HCT116 (cell line): ENCODE results near the gene FAM234A. TPM values are rescaled to one million over a fixed set of nuclear protein-coding genes. Genes with fewer than 3 reads are reported as not detected.
"Not testable (repeated sequence)": the region's sequence is repeated elsewhere in the genome, so short reads cannot be mapped to it uniquely, and the experiment has no call there.

Experiments
- ATAC-seq: fragments of 200-7000 bp; cut with Tn5 transposase; 2 replicates; pipeline ENCODE4 v1.9.1; 2020; ENCODE audit warnings: mild to moderate bottlenecking, moderate library complexity
- BruUV-seq: library from RNA; stranded (reverse); fragments of 400-500 nt; replicated peaks from 2 replicates; lab custom pipeline; 2021; lab: Mats Ljungman, UMichigan
- CTCF ChIA-PET: fragments of 300-600 bp; sonication (Branson Sonifier 250); formaldehyde crosslinking; loops from one replicate; lab custom pipeline; 2021; ENCODE audit warnings: antibody characterized with exemption; lab: Charles Lee
- POLR2A ChIA-PET: fragments of 300-600, 350-600 bp; sonication (Branson Sonifier 250); formaldehyde crosslinking; loops from one replicate; lab custom pipeline; 2021; ENCODE audit warnings: antibody characterized with exemption; lab: Charles Lee
- RAD21 ChIA-PET, 2 experiments: fragments of 300-600 bp; sonication (Branson Sonifier 250); formaldehyde crosslinking; loops; one replicate each; lab custom pipeline; 2023; ENCODE audit warnings: low total read pairs in 2 of 2; ENCODE audit not compliant: uncharacterized antibody in 2 of 2, unreplicated experiment in 2 of 2, low non-redundant PET in 1 of 2; lab: Charles Lee
- DNase-seq: peaks from one replicate; pipeline ENCODE4 v3.0.0-alpha.2; 2010; ENCODE audit warnings: low read depth, low spot score
- H2AFZ ChIP-seq: fragments of 200-600 bp; shearing (Covaris generic), sonication (generic); 2 replicates; pipeline ENCODE4 v1.6.1; 2017; ENCODE audit warnings: low read depth, mixed run types, mixed read lengths, antibody characterized with exemption, low read length; ENCODE audit not compliant: poor library complexity, severe bottlenecking
- H3K27ac ChIP-seq: 2 replicates; pipeline ENCODE4 v1.5.1; 2012; ENCODE audit warnings: low read depth, low read length
- H3K27me3 ChIP-seq: fragments of 200-600 bp; sonication (generic); 2 replicates; pipeline ENCODE4 v1.6.1; 2016; ENCODE audit warnings: mixed run types, low read length, mixed read lengths; ENCODE audit not compliant: insufficient read depth
- H3K36me3 ChIP-seq, 2 experiments: fragments of 200-500 bp in 1 of 2; fragments of 200-600 bp in 1 of 2; sonication (Bioruptor generic) in 1 of 2; sonication (generic) in 1 of 2; 2 replicates each; pipeline versions ENCODE4 v1.5.1 to v1.6.1; 2014 to 2016; ENCODE audit warnings: low read length in 2 of 2, inconsistent platforms in 1 of 2, mixed read lengths in 1 of 2, mixed run types in 1 of 2; ENCODE audit not compliant: insufficient read depth in 2 of 2, control insufficient read depth in 1 of 2
- H3K4me1 ChIP-seq, 2 experiments: fragments of 200-600 bp in 1 of 2; sonication (generic) in 1 of 2; 2 replicates each; pipeline versions ENCODE4 v1.5.1 to v1.6.1; 2012 to 2017; ENCODE audit warnings: low read length in 2 of 2, inconsistent platforms in 1 of 2, mild to moderate bottlenecking in 1 of 2, mixed read lengths in 1 of 2, mixed run types in 1 of 2, moderate library complexity in 1 of 2; ENCODE audit not compliant: insufficient read depth in 2 of 2, control insufficient read depth in 1 of 2
- H3K4me2 ChIP-seq: fragments of 200-600 bp; sonication (generic); 2 replicates; pipeline ENCODE4 v1.6.1; 2017; ENCODE audit warnings: mixed run types, low read length, mixed read lengths
- H3K4me3 ChIP-seq, 2 experiments: fragments of 200-600 bp in 1 of 2; sonication (generic) in 1 of 2; replicated peaks in 1 of 2; 2 replicates each; pipeline ENCODE4 v1.5.1; 2011 to 2016; ENCODE audit warnings: low read length in 2 of 2, control low read depth in 1 of 2, low read depth in 1 of 2, mild to moderate bottlenecking in 1 of 2, mixed read lengths in 1 of 2, mixed run types in 1 of 2
- H3K79me2 ChIP-seq: fragments of 200-600 bp; sonication (generic); 2 replicates; pipeline ENCODE4 v1.6.1; 2017; ENCODE audit warnings: mild to moderate bottlenecking, mixed run types, low read length, moderate library complexity, mixed read lengths; ENCODE audit not compliant: insufficient read depth
- H3K9ac ChIP-seq: fragments of 200-600 bp; sonication (generic); 2 replicates; pipeline ENCODE4 v1.6.1; 2016; ENCODE audit warnings: low read length, mixed read lengths
- H3K9me2 ChIP-seq: fragments of 200-600 bp; sonication (generic), shearing (Covaris generic); 2 replicates; pipeline ENCODE4 v1.6.1; 2017; ENCODE audit warnings: mixed run types, mild to moderate bottlenecking, moderate library complexity; ENCODE audit not compliant: insufficient read depth
- H3K9me3 ChIP-seq, 2 experiments: fragments of 200-500 bp in 1 of 2; fragments of 200-600 bp in 1 of 2; sonication (Bioruptor generic) in 1 of 2; sonication (generic) in 1 of 2; 2 replicates each; pipeline ENCODE4 v1.6.1; 2014 to 2017; ENCODE audit warnings: low read length in 2 of 2, mixed read lengths in 2 of 2, inconsistent platforms in 1 of 2, low read depth in 1 of 2, mild to moderate bottlenecking in 1 of 2, mixed run types in 1 of 2, moderate library complexity in 1 of 2; ENCODE audit not compliant: control insufficient read depth in 1 of 2, insufficient read depth in 1 of 2
- H4K20me1 ChIP-seq: fragments of 200-600 bp; sonication (generic), shearing (Covaris generic); 2 replicates; pipeline ENCODE4 v1.6.1; 2017; ENCODE audit warnings: mixed run types, mild to moderate bottlenecking, moderate library complexity; ENCODE audit not compliant: insufficient read depth
- CBX3 ChIP-seq: IDR thresholded peaks from 2 replicates; pipeline ENCODE4 v1.6.1; 2012; ENCODE audit warnings: low read depth
- CEBPB ChIP-seq: IDR thresholded peaks from 2 replicates; pipeline ENCODE4 v1.6.1; 2012; ENCODE audit warnings: low read depth
- EGR1 ChIP-seq: IDR thresholded peaks from 2 replicates; pipeline ENCODE4 v1.6.1; 2012; ENCODE audit warnings: low read depth
- ELF1 ChIP-seq: IDR thresholded peaks from 2 replicates; pipeline ENCODE4 v1.6.1; 2012; ENCODE audit warnings: low read depth, borderline replicate concordance
- EZH2phosphoT487 ChIP-seq: fragments of 200-600 bp; IDR thresholded peaks from 2 replicates; pipeline ENCODE4 v1.6.1; 2018; ENCODE audit warnings: antibody characterized with exemption, borderline replicate concordance
- FOSL1 ChIP-seq: IDR thresholded peaks from 2 replicates; pipeline ENCODE4 v1.6.1; 2012; ENCODE audit warnings: low read depth
- JUND ChIP-seq: IDR thresholded peaks from 2 replicates; pipeline ENCODE4 v1.6.1; 2012
- RAD21 ChIP-seq: IDR thresholded peaks from 2 replicates; pipeline ENCODE4 v1.6.1; 2012; ENCODE audit warnings: low read depth, mild to moderate bottlenecking
- SP1 ChIP-seq: IDR thresholded peaks from 2 replicates; pipeline ENCODE4 v1.6.1; 2012; ENCODE audit warnings: low read depth
- intact Hi-C: fragments of 100-400 bp; cut with micrococcal nuclease; formaldehyde crosslinking; loops from 2 replicates; pipeline ENCODE4 v1.10.0; 2022
- total RNA-seq: library from RNA; stranded (reverse); gene quantifications from one replicate; pipeline ENCODE4 v1.2.1, GENCODE V29; 2021; ENCODE audit not compliant: unreplicated experiment
- TF ChIP-seq, protein P1 (sequence below): IDR thresholded peaks from 2 replicates; pipeline ENCODE4 v1.6.1; 2011; ENCODE audit warnings: mild to moderate bottlenecking, low read length, moderate library complexity; ENCODE audit not compliant: insufficient replicate concordance; ENCODE audit errors: extremely low read depth
- TF ChIP-seq, protein P2 (sequence below), 3 experiments: fragments of 200-600 bp in 1 of 3; sonication (generic) in 1 of 3; IDR thresholded peaks in 2 of 3; conservative IDR thresholded peaks in 1 of 3; 2 replicates each; pipeline ENCODE4 v1.5.1; 2012 to 2017; ENCODE audit warnings: low read depth in 2 of 3, low read length in 2 of 3, antibody characterized with exemption in 1 of 3, borderline replicate concordance in 1 of 3, control low read depth in 1 of 3, mild to moderate bottlenecking in 1 of 3, mixed read lengths in 1 of 3, mixed run types in 1 of 3, moderate library complexity in 1 of 3; ENCODE audit not compliant: insufficient read depth in 1 of 3
- TF ChIP-seq, protein P3 (sequence below): IDR thresholded peaks from 2 replicates; pipeline ENCODE4 v1.6.1; 2012

The FAM234A gene
- total RNA-seq, 1 experiment from 2014 or later = 36.4 TPM

DNA sequence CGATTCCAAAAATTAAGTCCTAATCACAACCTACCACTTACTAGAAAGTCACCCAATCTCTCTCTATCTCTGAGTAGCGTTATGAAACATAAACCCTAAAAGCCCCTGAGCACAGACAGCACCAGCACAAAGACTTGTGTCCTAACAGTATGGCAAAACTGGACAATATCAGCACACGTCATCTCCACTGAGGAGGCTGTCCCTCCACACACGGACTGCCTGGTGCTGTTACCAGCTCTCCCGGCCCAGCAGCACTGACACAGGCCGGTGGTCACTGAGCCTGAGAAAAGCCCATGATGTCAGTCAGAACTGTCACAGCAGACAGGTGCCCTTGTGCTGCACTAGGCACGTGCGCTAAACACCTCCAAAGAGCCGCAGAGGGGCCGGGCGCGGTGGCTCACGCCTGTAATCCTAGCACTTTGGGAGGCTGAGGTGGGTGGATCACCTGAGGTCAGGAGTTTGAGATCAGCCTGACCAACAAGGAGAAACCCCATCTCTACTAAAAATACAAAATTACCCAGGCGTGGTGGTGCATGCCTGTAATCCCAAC, 22.9 kb upstream of the FAM234A start:
- ATAC-seq, CTCF ChIA-PET, DNase-seq, H3K27me3 ChIP-seq, RAD21 ChIA-PET, POLR2A ChIA-PET, H3K36me3 ChIP-seq, H3K4me3 ChIP-seq, BruUV-seq, H3K4me1 ChIP-seq, H3K27ac ChIP-seq, H3K9me2 ChIP-seq, H3K4me2 ChIP-seq, H3K9ac ChIP-seq, H2AFZ ChIP-seq, H4K20me1 ChIP-seq, intact Hi-C loops, H3K9me3 ChIP-seq: not testable (repeated sequence)
- peaks cover 63% of the 10 kb centered on the region for H3K79me2 ChIP-seq

DNA sequence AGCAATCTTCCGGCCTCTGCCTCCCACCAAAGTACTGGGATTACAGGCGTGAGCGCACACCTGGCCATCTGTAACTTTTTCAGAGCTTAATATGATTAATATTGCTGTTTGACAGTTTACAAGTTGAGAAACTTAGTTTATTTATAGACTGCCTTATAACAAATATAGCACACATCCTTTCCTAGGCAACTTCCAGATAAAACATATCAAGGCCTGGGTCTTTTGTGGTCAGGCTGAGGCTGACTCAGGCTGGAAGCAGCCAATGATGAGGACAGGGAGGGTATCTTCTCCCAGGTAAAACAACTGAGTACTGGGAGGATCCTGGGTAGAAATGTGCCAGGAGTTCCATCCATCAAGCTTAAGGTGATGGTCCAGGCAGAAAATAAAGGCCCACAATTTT, 21.6 kb upstream of the FAM234A start:
- H3K27ac ChIP-seq = no peak overlapping the region
- ChIA-PET POLR2A (no interaction called here), RAD21 (no interaction called here), CTCF (no interaction called here)
- H3K4me1 ChIP-seq = no peaks in the 10 kb centered on the region
- no peak for ATAC-seq
- no peak overlapping the region for H2AFZ ChIP-seq
- intact Hi-C loops = no loop called here
- H3K4me2 ChIP-seq = no peak overlapping the region
- no peaks in the 10 kb centered on the region for H4K20me1 ChIP-seq
- H3K9me3 ChIP-seq = no peaks in the 10 kb centered on the region
- TF ChIP-seq EZH2phosphoT487 (no peak), ELF1 (no peak), RAD21 (no peak), CBX3 (no peak), CEBPB (no peak), JUND (no peak), FOSL1 (no peak), EGR1 (no peak), SP1 (no peak)
- TF ChIP-seq, protein P1, sequence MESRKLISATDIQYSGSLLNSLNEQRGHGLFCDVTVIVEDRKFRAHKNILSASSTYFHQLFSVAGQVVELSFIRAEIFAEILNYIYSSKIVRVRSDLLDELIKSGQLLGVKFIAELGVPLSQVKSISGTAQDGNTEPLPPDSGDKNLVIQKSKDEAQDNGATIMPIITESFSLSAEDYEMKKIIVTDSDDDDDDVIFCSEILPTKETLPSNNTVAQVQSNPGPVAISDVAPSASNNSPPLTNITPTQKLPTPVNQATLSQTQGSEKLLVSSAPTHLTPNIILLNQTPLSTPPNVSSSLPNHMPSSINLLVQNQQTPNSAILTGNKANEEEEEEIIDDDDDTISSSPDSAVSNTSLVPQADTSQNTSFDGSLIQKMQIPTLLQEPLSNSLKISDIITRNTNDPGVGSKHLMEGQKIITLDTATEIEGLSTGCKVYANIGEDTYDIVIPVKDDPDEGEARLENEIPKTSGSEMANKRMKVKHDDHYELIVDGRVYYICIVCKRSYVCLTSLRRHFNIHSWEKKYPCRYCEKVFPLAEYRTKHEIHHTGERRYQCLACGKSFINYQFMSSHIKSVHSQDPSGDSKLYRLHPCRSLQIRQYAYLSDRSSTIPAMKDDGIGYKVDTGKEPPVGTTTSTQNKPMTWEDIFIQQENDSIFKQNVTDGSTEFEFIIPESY = no peak
- TF ChIP-seq, protein P2, sequence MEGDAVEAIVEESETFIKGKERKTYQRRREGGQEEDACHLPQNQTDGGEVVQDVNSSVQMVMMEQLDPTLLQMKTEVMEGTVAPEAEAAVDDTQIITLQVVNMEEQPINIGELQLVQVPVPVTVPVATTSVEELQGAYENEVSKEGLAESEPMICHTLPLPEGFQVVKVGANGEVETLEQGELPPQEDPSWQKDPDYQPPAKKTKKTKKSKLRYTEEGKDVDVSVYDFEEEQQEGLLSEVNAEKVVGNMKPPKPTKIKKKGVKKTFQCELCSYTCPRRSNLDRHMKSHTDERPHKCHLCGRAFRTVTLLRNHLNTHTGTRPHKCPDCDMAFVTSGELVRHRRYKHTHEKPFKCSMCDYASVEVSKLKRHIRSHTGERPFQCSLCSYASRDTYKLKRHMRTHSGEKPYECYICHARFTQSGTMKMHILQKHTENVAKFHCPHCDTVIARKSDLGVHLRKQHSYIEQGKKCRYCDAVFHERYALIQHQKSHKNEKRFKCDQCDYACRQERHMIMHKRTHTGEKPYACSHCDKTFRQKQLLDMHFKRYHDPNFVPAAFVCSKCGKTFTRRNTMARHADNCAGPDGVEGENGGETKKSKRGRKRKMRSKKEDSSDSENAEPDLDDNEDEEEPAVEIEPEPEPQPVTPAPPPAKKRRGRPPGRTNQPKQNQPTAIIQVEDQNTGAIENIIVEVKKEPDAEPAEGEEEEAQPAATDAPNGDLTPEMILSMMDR (IDR thresholded peaks at IDR 0.05 in 2 of 3, conservative IDR thresholded peaks at IDR 0.05 in 1 of 3; ENCODE audit: borderline replicate concordance in 1 of 3, insufficient read depth in 1 of 3, low read depth in 2 of 3, low read length in 2 of 3) = no peak
- TF ChIP-seq, protein P3, sequence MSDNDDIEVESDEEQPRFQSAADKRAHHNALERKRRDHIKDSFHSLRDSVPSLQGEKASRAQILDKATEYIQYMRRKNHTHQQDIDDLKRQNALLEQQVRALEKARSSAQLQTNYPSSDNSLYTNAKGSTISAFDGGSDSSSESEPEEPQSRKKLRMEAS = no peak
- peaks cover 3 to 6% of the 10 kb centered on the region in 2 experiments; a peak in 3 of 4 replicates for H3K36me3 ChIP-seq
- no peaks in the 10 kb centered on the region for H3K27me3 ChIP-seq
- no peak overlapping the region for H3K9ac ChIP-seq
- no peaks in the 10 kb centered on the region for H3K9me2 ChIP-seq
- no peak overlapping the region for H3K4me3 ChIP-seq
- BruUV-seq = no TSS peak
- peaks cover 68% of the 10 kb centered on the region for H3K79me2 ChIP-seq
- DNase-seq = no peak
